Right forelimb (tissue), 1 donor: Measurements from ENCODE around the gene CNDP2.
"Not testable (repeated sequence)": the region's sequence is repeated elsewhere in the genome, so short reads cannot be mapped to it uniquely, and the experiment has no call there.

Source experiments
- DNase-seq: peaks from one replicate; pipeline ENCODE4 v3.0.0-alpha.2; 2018

Gene CNDP2

DNA sequence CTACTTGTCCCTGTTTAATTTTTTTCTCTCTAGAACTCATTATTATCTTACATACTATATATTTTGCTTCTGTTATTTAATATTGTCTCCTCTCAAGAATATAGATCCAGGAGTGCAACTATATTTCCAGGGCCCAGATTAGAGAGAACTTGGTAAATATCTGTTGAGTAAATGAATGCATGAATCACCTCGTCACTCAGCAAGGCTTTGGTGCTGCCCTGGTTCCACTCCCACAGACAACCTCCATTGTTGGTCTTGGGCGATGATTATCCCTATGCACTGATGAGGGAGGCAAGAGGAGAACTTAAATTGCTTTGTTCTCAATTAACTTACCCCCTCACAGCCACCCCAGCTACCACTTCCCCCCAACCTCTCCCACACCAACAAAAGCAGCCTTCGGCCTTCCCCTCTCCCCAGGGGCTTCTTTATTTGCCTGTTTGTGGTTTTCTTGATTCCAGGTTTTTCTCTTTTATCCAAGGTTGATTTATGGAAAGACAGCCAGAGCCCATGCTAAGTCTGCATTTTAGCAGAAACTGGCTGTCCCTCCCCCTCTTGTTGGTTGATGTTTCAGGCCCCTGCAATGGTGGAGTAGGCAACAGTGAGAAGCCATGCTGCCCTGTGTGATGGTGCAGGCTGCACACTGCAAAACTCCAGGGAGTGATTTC, 22.1 kb upstream of the CNDP2 start:
- no peak for DNase-seq

GRCh38 chr18:74476140-74476539, 20.0 kb upstream of the CNDP2 start:
- DNase-seq = peak; percentile 76

- no peak for DNase-seq
These were observed 18.4 kb upstream of the CNDP2 start for GRCh38 chr18:74477771-74478170.

DNA sequence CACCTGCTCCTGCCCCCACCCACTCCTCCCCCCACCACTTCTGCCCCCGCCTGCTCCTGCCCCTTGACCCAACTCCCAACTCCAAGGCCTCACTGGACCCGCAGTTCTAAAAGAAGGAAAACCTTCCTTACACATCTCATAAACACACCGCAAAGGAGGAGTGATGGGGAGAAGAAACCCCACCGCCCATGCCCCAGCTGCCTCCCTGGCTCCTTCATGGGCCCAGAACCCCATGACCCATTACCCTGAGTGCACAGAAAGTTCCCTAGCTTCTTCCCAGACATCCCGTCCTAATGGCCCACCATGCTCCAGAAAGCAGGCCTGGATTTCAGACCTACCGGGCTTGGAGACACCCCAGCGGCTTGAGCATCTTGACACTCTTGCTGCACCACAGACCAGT, 17.8 kb upstream of the CNDP2 start:
- DNase-seq = no peak

GRCh38 chr18:74478880-74479279, 17.3 kb upstream of the CNDP2 start:
- DNase-seq = no peak

DNA sequence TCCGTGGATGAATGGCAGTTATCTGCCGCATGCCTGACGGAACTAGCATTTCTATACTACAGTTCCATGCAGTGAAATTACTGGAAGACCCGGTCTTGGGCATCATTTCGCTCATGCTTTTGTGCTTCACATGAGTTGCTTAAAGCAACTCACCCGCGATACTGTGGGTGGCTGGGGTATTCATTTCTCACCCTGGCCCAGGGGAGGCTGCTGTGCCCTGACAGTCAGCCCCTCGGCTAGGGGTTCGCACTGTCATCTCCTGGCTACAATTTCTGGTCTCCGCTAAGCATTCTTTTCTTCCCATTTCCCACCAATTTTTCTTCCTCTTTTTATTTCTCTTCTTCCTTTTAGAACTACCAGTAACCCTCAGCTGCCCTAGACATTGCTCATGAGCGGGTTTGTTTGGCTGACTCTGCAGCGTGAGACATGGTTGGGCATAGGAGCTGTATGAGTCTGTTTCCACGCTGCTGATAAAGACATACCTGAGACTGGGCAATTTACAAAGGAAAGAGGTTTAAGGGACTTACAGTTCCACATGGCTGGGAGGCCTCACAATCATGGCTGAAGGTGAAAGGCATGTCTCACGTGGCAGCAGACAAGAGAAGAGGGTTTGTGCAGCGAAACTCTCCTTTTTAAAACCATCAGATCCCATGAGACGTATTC, 16.5 kb upstream of the CNDP2 start:
- no peak for DNase-seq

GRCh38 chr18:74480149-74480651, 16.0 kb upstream of the CNDP2 start:
- DNase-seq = no peak

DNA sequence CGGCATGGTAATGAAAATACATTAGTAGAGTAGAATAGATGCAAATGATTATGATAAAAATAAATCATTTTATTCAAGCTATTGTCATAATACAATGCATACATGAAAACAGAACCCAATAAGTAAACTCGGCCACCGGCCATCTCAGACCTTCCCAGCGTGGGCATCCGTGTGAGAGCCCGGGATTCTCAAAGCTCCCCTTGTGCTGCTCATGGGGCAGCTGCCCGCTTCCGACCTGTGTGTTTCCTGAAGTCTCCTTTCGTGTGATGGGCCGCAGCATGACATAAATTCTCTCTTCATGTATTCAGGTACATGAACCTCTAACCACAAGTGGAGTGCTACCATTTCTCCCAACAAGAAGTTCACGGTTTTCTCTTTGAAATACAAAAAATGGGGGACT, 13.5 kb upstream of the CNDP2 start:
- DNase-seq = no peak

GRCh38 chr18:74486119-74486849, 9.9 kb upstream of the CNDP2 start:
- DNase-seq = no peak

GRCh38 chr18:74488354-74488753, 7.8 kb upstream of the CNDP2 start:
- no peak for DNase-seq

DNA sequence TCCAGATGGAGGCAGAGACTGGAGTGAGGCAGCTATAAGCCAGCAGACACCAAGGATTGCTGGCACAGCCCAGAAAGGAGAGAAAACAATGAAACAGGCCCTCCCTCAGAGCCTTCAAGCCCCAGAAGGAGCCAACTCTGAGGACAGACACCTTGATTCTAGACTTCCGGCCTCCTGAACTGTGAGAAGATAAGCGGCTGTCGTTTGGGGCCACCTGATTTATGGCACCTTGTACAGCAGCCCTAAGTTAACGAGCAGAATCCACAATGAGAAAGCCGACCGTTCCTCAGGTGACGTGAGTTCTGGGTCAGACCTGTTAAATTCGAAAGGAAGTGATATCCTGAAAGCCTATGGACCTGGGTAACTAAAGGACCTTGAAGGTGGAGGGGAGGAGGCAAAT, 7.3 kb upstream of the CNDP2 start:
- DNase-seq = no peak

GRCh38 chr18:74489676-74490075, 6.5 kb upstream of the CNDP2 start:
- DNase-seq = no peak

DNA sequence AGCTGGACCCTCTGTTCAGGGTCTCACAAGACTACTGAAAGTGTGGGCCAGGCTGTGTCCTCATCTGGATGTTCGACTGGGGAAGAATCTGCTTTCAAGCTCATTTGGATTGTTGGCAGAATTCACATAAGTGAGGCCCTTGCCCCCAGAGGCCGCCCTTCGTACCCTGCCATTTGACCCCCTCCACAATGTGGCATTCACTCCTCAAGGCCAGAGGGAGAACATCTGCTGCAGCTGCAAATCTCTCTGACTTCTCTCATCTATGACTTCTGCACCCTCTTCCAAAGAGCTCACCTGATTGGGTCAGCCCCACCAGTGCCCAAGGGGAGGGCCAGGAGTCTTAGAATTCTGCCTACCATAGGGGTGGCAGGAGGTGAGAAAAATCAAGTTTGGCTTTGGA, 3.9 kb upstream of the CNDP2 start:
- no peak for DNase-seq

DNA sequence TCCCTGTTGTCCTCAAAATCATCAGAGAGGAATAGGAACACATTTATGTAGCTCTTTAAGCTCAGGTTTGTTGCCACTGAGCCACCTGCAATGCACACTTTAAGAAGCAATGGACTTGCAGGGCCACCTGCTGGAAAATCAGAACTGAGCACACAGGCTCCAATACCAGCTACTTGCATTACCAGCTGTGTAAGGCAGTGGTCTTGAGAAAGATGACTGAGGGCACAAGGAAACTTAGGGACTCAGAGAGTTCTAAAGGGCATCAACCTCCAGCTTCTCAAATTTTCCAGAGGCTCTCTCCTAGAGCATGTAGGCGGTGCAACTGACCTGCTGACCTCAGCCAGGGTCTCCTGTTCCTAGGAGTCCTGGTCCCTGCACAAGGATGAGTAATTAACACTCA, 2.5 kb upstream of the CNDP2 start:
- DNase-seq = no peak

DNA sequence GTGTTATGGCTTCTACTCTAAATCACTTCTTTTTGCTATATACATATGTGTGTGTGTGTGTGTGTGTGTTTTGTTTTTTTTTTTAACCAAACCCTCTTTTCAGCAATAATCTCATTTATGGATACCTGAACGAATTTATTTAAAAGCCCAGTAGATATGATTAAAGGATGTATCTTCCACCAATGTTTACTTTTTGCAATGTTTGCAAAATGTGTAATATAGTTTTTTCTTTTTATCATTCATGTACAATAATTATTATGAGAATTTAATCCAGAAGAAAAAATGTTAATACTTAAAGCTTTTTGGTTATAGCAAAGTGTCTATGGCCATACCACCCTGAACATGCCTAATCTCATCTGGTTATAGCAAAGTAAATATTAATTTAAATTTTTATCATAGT, 1.6 kb upstream of the CNDP2 start:
- DNase-seq = no peak

DNA sequence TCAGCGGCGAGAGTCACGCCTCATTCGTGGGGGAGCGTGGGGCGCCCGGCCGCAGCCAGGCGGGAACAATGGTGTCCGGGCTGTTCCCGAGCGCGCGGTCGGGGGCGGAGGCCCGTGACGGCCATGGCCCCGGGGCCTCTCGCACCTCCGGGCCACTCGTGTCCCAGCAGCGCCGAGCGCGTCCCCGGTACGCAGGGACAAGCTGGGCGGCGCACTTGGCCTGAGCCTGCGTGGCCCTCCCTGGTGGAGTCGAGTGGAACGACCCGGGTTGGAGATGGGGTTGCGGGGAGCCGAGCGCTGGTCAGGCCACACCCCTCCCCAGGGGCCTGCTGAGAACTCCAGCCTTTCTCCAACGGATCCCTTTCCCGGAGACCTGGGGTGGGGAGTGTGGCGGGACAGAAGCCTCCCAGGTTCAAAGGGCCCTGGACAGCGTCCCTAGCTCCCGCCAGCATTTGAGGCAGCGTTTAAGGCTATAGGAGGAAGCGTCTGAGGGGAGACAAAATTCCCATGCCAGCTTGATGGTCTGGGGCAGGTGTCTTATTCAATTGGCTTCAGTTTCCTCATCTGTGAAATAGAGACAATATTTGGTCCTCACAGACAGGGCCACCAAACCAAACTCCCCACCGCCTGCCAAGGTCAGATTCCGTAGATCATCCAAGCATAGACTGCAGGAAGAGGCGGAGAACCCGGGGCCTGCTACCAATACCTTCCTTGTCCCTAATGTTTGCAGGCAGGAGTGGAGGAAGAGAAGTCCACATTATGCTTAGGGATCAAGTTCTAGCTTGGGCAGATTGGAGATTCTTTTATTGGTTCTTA, 553 bp downstream of the CNDP2 start:
- DNase-seq = peak; percentile 78

GRCh38 chr18:74497324-74497676, 1.1 kb downstream of the CNDP2 start:
- no peak for DNase-seq

DNA sequence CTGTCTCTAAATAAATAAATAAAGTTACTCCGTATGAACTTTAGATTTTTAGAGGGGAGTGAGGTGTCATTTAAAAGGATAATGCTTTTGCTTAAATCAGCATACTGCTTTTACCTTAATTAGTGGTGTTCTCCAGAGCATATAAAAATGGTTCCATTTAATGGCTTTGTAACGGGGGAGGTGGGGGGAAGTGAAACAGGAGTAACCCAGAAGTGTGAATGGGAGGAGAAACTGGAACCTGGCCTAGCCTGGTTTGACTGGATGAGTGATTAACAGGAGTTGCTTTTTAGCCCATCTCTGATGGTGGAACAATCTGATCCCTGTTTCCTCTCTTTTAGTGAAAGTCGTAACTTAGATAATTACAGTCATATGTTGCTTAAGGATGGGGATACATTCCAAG, 1.6 kb downstream of the CNDP2 start:
- DNase-seq = no peak

- no peak for DNase-seq
These were observed 2.8 kb downstream of the CNDP2 start for GRCh38 chr18:74498712-74499627.

DNA sequence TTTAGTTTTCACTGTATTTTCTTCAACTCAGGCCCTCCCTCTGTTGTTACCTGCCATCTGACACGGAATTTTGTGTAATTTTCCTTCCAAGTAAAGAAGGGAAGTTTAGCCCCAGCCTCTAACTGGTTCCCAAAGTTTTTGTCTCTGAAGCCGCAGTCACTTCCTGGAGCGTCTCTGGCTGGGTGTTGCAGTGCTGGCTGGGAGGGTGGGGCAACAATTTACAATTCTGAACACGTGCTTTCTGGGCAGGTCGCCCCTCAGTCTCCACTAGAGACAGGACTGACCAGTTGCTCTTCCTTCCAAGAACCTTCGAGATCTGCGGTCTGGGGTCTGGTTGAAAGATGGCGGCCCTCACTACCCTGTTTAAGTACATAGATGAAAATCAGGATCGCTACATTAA, 3.5 kb downstream of the CNDP2 start:
- no peak for DNase-seq

DNA sequence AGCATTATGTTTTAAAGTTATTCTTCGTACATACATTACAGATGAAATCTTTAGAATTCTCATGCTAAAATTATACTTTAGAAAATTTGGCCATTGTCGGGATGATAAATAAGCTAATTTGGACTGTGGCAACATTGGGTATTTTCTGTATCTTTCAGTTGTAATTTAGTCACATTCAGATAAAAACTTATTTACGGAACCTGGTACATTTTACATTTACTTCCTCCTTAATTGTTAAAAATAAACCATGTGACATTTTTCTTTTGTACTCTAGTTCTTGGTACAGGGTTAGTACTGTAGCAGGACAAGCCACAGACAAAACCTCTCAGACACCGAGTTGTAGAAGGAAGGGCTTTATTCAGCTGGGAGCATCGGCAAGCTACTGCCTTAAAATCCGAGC, 4.2 kb downstream of the CNDP2 start:
- no peak for DNase-seq

GRCh38 chr18:74500774-74501173, 4.6 kb downstream of the CNDP2 start:
- not testable (repeated sequence) for DNase-seq
